Measurements from ENCODE around the gene GNAT3. TPM values are rescaled to one million over a fixed set of nuclear protein-coding genes. Genes with fewer than 3 reads are reported as not detected.

Gene GNAT3
- total RNA-seq: 0.28 and 0.58 TPM in 2 replicates

GRCh38 chr7:80511964-80512363 is at the start of gene GNAT3:
TSS of gene GNAT3 (minus strand) at chr7:80512064. CDS start at chr7:80511926, 138 bp downstream.

Other genes starting within 250 kb of the GNAT3 start
- gene CD36, start 126.6 kb upstream of the GNAT3 start, total RNA-seq: 406 and 4,004 TPM in 2 replicates

All from regular cardiac myocyte (primary cell).